Testis (tissue), 2 donors: ENCODE measurements around the gene BBS10.

Experiments
- POLR2A ChIP-seq: fragments of 450-650 bp; IDR thresholded peaks from one replicate; pipeline ENCODE4 v1.6.1; 2017; ENCODE audit warnings: antibody characterized with exemption, mild to moderate bottlenecking, moderate library complexity
- TF ChIP-seq, protein P1 (sequence below), 3 experiments: fragments of 450-650 bp in 2 of 3; fragments of 200-600 bp in 1 of 3; sonication (generic) in 1 of 3; IDR thresholded peaks; one replicate each; pipeline ENCODE4 v1.5.1; 2016 to 2019; ENCODE audit warnings: antibody characterized with exemption in 3 of 3, mild to moderate bottlenecking in 2 of 3, moderate library complexity in 1 of 3

DNA sequence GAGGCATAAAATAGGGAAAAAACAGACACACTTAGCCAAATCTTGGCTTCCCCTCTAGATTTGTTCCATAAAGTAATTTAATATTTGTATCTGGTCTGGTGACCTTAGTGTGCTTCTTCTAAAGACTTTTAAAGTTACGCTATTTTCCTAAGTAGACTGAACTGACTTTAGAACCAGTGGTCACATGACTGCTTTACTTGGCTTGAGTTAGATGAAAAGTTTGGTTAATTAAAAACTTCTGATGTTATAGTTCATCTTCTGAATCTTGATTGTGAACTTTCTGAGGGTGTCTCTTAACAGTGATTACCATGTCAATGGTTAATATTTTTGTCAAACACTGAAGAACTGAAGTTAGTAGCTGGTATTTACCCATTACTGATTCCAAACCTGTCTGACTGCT is 2.6 kb downstream of the BBS10 start:
- TF ChIP-seq, protein P1, sequence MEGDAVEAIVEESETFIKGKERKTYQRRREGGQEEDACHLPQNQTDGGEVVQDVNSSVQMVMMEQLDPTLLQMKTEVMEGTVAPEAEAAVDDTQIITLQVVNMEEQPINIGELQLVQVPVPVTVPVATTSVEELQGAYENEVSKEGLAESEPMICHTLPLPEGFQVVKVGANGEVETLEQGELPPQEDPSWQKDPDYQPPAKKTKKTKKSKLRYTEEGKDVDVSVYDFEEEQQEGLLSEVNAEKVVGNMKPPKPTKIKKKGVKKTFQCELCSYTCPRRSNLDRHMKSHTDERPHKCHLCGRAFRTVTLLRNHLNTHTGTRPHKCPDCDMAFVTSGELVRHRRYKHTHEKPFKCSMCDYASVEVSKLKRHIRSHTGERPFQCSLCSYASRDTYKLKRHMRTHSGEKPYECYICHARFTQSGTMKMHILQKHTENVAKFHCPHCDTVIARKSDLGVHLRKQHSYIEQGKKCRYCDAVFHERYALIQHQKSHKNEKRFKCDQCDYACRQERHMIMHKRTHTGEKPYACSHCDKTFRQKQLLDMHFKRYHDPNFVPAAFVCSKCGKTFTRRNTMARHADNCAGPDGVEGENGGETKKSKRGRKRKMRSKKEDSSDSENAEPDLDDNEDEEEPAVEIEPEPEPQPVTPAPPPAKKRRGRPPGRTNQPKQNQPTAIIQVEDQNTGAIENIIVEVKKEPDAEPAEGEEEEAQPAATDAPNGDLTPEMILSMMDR (IDR thresholded peaks at IDR 0.05) = no peak
- no peak for TF ChIP-seq POLR2A
